ENCODE data around the gene QRSL1.

DNA sequence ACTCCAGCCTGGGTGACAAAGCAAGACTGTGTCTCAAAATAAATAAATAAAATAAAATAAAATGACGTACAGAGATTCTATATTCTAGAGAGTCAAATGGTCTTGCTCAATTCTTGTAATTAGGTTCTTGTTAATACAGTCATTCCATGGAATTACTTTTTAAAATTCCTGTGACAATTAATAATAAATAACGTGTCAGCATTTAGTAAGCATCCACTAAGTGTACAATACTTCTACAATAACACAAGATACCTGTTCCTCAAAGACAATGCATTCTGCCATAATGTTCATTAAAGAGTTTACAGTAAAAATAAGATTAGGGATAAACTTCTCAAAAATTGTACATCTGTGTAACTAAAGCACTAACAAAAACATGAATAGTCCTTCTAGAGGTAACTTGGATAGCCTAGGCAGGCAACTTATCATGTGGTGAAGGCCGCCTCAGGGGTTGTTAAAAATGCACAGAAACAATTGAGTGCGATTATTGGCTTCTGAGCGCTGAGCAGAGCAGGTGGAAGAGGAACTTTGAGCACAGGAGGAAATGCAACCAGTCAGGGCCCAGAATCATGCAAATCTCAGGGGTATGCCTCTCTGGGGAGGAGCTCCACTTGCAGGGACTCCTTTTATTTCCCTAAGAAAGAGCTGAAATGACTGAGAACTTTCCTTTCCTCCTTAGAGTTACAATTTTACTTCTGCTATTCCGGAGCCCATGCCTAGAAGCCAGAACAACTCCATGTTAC lies 37.1 kb downstream of the QRSL1 start:
- TF ChIP-seq HCFC1 (IDR thresholded peaks at IDR 0.05; ENCODE audit: low read depth, low read length) (no peak), TAF1 (IDR thresholded peaks at IDR 0.05; ENCODE audit: control insufficient read depth, extremely low read depth, insufficient read depth, low read length, severe bottlenecking) (no peak), RCOR1 (IDR thresholded peaks at IDR 0.05; ENCODE audit: borderline replicate concordance in 1 of 2, low read depth in 2 of 2, low read length in 2 of 2) (no peak)
- TF ChIP-seq, protein P1, sequence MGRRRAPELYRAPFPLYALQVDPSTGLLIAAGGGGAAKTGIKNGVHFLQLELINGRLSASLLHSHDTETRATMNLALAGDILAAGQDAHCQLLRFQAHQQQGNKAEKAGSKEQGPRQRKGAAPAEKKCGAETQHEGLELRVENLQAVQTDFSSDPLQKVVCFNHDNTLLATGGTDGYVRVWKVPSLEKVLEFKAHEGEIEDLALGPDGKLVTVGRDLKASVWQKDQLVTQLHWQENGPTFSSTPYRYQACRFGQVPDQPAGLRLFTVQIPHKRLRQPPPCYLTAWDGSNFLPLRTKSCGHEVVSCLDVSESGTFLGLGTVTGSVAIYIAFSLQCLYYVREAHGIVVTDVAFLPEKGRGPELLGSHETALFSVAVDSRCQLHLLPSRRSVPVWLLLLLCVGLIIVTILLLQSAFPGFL (CRISPR knock-in tag; IDR thresholded peaks at IDR 0.05), result no peak
- TF ChIP-seq, protein P2, sequence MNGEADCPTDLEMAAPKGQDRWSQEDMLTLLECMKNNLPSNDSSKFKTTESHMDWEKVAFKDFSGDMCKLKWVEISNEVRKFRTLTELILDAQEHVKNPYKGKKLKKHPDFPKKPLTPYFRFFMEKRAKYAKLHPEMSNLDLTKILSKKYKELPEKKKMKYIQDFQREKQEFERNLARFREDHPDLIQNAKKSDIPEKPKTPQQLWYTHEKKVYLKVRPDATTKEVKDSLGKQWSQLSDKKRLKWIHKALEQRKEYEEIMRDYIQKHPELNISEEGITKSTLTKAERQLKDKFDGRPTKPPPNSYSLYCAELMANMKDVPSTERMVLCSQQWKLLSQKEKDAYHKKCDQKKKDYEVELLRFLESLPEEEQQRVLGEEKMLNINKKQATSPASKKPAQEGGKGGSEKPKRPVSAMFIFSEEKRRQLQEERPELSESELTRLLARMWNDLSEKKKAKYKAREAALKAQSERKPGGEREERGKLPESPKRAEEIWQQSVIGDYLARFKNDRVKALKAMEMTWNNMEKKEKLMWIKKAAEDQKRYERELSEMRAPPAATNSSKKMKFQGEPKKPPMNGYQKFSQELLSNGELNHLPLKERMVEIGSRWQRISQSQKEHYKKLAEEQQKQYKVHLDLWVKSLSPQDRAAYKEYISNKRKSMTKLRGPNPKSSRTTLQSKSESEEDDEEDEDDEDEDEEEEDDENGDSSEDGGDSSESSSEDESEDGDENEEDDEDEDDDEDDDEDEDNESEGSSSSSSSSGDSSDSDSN (IDR thresholded peaks at IDR 0.05; ENCODE audit: borderline replicate concordance in 1 of 2, low read depth in 2 of 2, low read length in 2 of 2), result no peak

All from K562 (cell line).